ENCODE data around the gene RPS6KA5. TPM values are rescaled to one million over a fixed set of nuclear protein-coding genes. Genes with fewer than 3 reads are reported as not detected.

Gene RPS6KA5
- total RNA-seq, 1 experiment from 2014 or later: 5.2 TPM

- in situ Hi-C loops (cut with HindIII; ENCODE audit: low pct_unique_long_range_greater_than_20kb, low sequenced_read_pairs): no loop called here
- no peak for DNase-seq (ENCODE audit: low read depth)
Measured at GRCh38 chr14:90907178-90907577, 153.3 kb downstream of the RPS6KA5 start.

GRCh38 chr14:90905531-90905930 lies 154.9 kb downstream of the RPS6KA5 start:
- DNase-seq (ENCODE audit: low read depth): no peak
- in situ Hi-C loops (cut with HindIII; ENCODE audit: low pct_unique_long_range_greater_than_20kb, low sequenced_read_pairs): no loop called here

- in situ Hi-C loops (cut with HindIII; ENCODE audit: low pct_unique_long_range_greater_than_20kb, low sequenced_read_pairs): no loop called here
- peak; percentile 39 for DNase-seq (ENCODE audit: low read depth)
Measured at GRCh38 chr14:90903101-90903500, 157.3 kb downstream of the RPS6KA5 start.

GRCh38 chr14:90900476-90901083 lies 159.9 kb downstream of the RPS6KA5 start:
- in situ Hi-C loops (cut with HindIII; ENCODE audit: low pct_unique_long_range_greater_than_20kb, low sequenced_read_pairs): no loop called here
- DNase-seq (ENCODE audit: low read depth): no peak

- in situ Hi-C loops (cut with HindIII; ENCODE audit: low pct_unique_long_range_greater_than_20kb, low sequenced_read_pairs): no loop called here
- DNase-seq (ENCODE audit: low read depth): no peak
Measured at GRCh38 chr14:90897022-90897421, 163.4 kb downstream of the RPS6KA5 start.

GRCh38 chr14:90894241-90894640 lies 166.2 kb downstream of the RPS6KA5 start:
- no peak for DNase-seq (ENCODE audit: low read depth)
- in situ Hi-C loops (cut with HindIII; ENCODE audit: low pct_unique_long_range_greater_than_20kb, low sequenced_read_pairs): no loop called here

GRCh38 chr14:90893510-90893909 lies 166.9 kb downstream of the RPS6KA5 start:
- in situ Hi-C loops (cut with HindIII; ENCODE audit: low pct_unique_long_range_greater_than_20kb, low sequenced_read_pairs): no loop called here
- no peak for DNase-seq (ENCODE audit: low read depth)

GRCh38 chr14:90892970-90893369 lies 167.5 kb downstream of the RPS6KA5 start:
- in situ Hi-C loops (cut with HindIII; ENCODE audit: low pct_unique_long_range_greater_than_20kb, low sequenced_read_pairs): no loop called here
- no peak for DNase-seq (ENCODE audit: low read depth)

GRCh38 chr14:90891326-90891725 lies 169.1 kb downstream of the RPS6KA5 start:
- in situ Hi-C loops (cut with HindIII; ENCODE audit: low pct_unique_long_range_greater_than_20kb, low sequenced_read_pairs): no loop called here
- DNase-seq (ENCODE audit: low read depth): no peak

- DNase-seq (ENCODE audit: low read depth): no peak
- in situ Hi-C loops (cut with HindIII; ENCODE audit: low pct_unique_long_range_greater_than_20kb, low sequenced_read_pairs): no loop called here
Measured at GRCh38 chr14:90890322-90891020, 170.0 kb downstream of the RPS6KA5 start.

- in situ Hi-C loops (cut with HindIII; ENCODE audit: low pct_unique_long_range_greater_than_20kb, low sequenced_read_pairs): no loop called here
- no peak for DNase-seq (ENCODE audit: low read depth)
Measured at GRCh38 chr14:90886297-90886815, 174.1 kb downstream of the RPS6KA5 start.

- in situ Hi-C loops (cut with HindIII; ENCODE audit: low pct_unique_long_range_greater_than_20kb, low sequenced_read_pairs): no loop called here
- DNase-seq (ENCODE audit: low read depth): no peak
Measured at GRCh38 chr14:90883782-90884181, 176.7 kb downstream of the RPS6KA5 start.

- in situ Hi-C loops (cut with HindIII; ENCODE audit: low pct_unique_long_range_greater_than_20kb, low sequenced_read_pairs): no loop called here
- no peak for DNase-seq (ENCODE audit: low read depth)
Measured at GRCh38 chr14:90883197-90883596, 177.2 kb downstream of the RPS6KA5 start.

- in situ Hi-C loops (cut with HindIII; ENCODE audit: low pct_unique_long_range_greater_than_20kb, low sequenced_read_pairs): no loop called here
- DNase-seq (ENCODE audit: low read depth): no peak
Measured at GRCh38 chr14:90880282-90880681, 180.2 kb downstream of the RPS6KA5 start.

- in situ Hi-C loops (cut with HindIII; ENCODE audit: low pct_unique_long_range_greater_than_20kb, low sequenced_read_pairs): no loop called here
- DNase-seq (ENCODE audit: low read depth): no peak
Measured at GRCh38 chr14:90874599-90874998, 185.8 kb downstream of the RPS6KA5 start.

- in situ Hi-C loops (cut with HindIII; ENCODE audit: low pct_unique_long_range_greater_than_20kb, low sequenced_read_pairs): no loop called here
- DNase-seq (ENCODE audit: low read depth): peak; percentile 14
Measured at GRCh38 chr14:90871605-90872233, 188.7 kb downstream of the RPS6KA5 start.

- in situ Hi-C loops (cut with HindIII; ENCODE audit: low pct_unique_long_range_greater_than_20kb, low sequenced_read_pairs): no loop called here
Measured at GRCh38 chr14:90870950-90871604, 189.4 kb downstream of the RPS6KA5 start.

GRCh38 chr14:90867501-90867900 lies 192.9 kb downstream of the RPS6KA5 start:
- in situ Hi-C loops (cut with HindIII; ENCODE audit: low pct_unique_long_range_greater_than_20kb, low sequenced_read_pairs): no loop called here
- no peak for DNase-seq (ENCODE audit: low read depth)

More at GRCh38 chr14:90870950-90871604, 189.4 kb downstream of the RPS6KA5 start:
- DNase-seq (ENCODE audit: low read depth): no peak

GRCh38 chr14:90866833-90867232 lies 193.6 kb downstream of the RPS6KA5 start:
- in situ Hi-C loops (cut with HindIII; ENCODE audit: low pct_unique_long_range_greater_than_20kb, low sequenced_read_pairs): no loop called here
- DNase-seq (ENCODE audit: low read depth): no peak

Data from Caki2 (cell line).